NCI-H146 treated with DMSO at 0.1 percent for 48 hours (cell line): Measurements from ENCODE around the gene PIK3R1.

Experiments used
- DNase-seq: peaks from one replicate; lab custom pipeline; 2025; ENCODE audit not compliant: unreplicated experiment; lab: John Stamatoyannopoulos, UW

Gene PIK3R1

DNA sequence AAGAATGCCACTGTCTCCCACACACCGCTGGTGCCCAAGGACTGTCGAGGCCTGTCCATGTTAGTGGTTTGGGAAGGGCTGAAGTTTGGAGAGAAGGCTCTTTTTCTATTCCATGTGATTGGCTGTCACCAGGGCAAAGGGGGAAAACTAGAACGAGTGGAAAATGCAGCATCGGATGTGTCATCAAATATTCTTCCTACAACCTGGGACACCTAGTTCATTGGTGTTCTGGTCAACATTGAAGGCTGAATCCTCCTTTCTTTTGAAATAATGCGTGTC is 53.2 kb downstream of the PIK3R1 start:
- no peak for DNase-seq

DNA sequence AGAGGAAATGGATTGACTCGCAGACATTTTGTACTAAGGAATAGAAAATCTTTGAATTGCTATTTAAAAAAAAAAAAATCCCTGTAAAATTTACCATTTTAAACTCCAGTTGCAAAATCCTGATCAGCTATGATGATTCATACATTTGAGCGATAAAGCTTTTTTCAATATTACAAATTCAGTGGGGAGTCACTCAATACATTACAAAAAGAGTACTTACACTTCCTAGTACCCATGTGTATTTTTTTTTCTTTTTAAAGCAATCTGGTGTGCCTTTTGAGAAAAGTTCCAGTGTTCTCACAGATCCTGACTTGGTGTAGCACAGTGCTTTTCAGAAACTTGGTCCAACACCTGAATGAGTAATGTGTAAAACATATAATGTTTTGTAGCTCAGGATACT is 54.3 kb downstream of the PIK3R1 start:
- no peak for DNase-seq

DNA sequence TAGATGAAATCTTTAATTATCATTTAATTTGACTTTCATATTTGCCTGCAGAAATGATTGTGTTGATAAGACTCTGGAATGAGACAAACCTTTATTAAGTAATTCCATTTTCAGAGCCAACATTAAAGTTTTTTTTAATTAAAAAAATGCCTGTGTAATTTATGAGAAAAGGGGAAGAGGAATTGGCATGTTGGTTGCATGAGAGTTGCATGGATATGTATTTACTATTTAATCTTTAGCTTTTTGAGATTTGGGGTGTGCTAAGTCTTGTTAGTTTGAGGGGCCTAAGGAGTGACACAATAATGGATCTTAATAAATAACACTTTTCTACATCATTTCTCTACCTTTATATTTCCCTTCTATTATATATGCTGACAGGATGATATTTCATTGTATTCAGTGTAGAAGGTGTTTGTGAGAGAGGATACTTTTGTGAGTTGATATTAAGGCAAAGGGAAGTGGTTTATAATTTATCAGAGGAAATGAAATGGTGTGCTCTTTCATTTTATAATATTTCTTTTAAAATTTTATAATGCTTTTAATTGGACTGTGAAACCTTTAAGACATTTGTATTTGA is 54.9 kb downstream of the PIK3R1 start:
- DNase-seq: no peak

DNA sequence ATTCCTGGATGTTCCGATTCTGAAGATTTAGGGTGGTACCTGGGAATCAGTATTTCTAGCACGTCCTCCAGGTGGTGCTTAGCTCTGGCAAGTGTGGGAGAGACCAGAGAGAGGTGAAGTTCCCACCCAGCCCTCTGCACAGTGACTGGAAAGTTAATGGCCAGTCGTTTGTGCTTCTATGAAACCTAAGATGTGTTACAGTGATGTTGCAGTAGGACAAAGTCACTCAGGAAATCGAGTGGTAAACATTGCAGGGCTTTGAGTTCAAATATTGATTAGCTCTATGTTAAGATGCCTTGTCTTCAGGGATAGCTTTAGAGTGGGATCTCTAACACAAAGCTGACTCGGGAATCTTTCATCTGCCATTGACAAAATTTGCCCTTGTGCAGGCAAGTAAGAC is 55.6 kb downstream of the PIK3R1 start:
- DNase-seq: no peak

DNA sequence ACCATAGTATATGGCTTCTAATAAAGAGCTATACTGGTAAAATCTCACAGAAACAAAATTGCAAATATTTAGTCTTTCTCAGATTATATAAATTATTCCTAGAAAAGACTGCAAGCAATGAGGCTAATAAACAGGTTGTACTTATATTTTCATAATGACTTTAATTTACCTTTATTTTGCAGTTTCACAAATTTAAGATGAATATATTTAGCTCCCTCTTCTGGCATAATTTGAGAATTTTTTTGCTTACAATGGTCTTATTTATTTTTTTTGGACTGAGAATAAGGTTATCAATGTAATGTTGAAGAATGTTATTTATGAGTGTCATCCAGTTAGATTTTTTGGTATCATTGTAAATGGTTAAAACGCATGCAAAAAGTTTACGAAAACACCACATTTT is 56.7 kb downstream of the PIK3R1 start:
- DNase-seq: no peak

DNA sequence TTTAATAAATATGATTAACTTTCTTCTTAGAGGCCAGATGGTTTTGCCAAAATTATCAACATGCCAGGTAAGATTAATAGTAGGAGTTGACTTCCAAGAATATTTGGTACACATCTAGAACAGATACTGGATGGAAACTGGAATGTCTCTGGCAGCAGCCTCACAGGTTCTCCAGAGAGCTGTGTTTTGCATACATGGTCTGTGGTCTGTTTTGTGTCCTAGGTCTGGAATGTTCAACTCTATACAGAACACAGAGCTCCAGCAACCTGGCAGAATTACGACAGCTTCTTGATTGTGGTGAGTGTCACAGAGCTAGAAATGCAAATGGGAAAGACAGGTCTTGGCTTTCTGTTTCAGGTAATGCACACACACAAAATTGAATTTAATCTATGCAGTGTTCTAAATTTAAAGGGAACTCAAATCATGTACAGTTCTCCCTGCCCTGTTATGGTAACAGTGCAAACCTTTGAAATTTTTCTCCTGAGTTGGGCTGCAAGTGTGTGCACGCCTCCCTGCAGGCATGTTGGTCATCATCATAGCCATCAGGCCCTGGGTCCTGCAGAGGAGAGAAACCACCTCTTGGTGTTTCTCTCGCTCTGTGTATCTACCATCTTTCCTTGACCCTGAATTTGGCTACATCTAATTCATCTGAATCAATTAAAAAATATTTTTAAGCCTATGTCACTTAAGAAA is 58.3 kb downstream of the PIK3R1 start:
- DNase-seq: no peak

DNA sequence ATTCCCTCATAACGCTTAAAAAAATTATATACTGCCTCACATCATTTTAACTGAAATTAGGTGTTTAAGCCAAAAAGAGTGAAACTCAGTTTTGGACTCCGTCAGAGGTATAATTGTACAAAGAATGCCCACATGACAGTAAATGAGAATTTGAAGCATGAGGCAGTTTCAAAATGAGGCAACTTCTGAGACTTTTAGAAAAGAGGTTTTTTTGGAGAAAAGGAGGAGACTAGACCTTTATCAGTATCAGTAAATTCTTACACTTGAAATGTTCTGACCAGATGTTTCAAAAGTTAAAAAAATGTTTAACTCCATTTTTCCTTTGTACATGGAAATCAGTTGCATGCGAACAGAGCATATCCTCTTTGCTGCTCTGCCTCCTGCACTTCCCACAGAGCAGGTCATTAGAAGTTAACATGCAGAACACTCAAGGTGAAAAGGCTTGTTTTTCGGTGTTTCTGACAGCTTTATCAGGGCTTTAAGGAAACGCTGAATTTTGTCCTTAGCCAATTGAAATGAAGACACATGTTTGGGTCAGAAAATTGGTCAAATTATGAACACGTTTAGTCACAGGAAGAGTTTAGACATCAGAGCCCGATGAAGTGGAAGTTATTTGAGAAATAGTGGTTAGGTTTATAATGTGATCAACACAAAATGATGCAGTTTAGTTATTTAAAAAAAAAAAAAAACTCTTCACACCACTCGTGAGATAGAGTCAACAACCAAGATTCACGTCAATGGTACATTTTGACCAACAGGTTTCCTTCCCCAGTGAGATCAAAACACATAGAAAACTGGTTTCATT is 59.5 kb downstream of the PIK3R1 start:
- no peak for DNase-seq

DNA sequence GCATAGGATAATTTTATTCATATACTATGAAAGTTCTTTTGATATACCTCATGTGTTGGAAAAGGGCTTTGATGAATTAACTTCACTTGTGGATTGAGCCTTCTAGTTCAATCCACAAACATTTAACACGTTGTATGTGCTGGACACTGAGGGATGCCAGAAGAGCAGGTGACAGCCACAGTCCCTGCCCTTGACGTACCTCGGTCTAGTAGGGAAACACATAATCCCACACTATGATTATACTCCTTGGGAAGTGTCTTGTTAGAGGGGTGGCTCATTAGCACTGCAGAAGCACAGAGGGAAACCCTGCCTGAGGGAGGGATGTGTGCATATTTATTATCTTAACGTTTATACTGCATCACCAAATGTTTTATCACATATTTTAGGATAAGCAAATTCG is 61.2 kb downstream of the PIK3R1 start:
- no peak for DNase-seq

DNA sequence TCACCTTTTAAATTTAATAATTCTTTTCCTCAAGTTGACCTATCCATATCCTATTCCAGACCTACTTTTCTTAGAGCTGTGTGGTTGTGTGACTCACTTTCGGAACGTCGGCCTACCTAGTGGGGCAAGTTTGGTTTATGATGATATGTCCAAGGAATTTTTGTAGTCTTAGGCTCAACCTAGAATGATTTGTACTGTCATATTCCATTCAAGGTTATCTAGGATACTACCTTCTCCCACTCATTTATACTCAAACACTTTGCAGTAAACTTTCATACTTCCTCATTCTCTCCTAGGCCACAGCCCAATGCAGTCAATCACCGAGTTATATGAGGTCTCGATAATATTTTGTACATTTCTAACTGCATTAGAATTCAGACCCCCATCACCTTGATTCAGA is 61.9 kb downstream of the PIK3R1 start:
- DNase-seq: no peak

DNA sequence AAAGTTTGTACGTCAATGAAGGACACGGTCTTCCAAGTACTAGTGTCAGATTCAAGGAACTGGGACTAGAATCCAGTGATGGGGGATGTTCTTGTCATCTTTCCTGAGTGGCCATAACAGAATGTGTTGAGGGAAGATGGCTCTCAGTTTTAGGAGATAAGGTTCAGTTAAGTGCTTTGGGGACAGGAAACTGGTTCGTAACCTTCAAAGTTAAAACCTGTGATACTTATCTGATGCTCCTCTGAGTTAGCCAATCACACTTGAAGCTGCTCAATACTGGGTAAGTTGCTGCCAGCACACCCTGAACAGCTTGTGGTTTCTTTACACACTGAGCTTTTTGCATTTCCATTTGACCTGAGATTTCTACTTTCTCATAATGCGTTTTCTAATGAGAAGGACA is 64.4 kb downstream of the PIK3R1 start:
- no peak for DNase-seq

DNA sequence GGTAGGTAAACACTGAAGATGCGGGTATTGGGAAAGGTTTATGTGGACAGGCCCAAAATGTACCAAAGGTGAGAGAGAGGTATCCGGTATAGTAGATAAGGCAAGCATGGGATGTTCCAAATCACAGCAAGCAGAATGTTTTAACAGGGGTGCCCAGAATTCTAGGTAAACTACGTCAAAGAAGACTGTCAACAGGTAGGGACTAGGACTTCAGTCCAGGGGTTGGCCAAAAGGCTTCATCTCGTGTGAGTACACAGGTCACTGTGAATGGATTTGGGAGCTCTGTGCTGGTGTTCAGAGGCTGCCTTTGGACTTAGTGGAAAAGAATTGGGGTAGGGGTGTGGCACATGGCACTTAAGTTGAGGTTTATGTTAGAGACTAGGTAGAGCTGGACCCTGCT is 66.4 kb downstream of the PIK3R1 start:
- no peak for DNase-seq

DNA sequence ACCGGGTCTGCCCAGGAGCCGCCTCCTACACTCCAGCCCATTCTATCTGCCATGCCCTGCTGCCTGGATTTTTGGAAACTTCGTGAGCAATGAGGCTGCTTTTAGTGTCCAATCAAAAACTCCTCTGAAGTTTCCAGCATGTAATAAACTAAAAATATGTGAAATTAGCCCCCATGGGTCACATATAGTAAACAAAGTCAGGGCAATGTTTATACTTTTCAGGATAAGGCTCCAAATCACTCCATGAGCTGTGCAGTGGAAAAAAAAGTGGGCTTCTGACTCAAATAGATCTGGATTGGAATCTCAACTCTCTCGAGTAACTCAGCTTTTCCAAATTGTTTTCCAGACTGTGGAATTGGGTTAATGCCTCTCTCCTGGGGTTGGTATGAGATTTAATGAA is 68.2 kb downstream of the PIK3R1 start:
- no peak for DNase-seq

DNA sequence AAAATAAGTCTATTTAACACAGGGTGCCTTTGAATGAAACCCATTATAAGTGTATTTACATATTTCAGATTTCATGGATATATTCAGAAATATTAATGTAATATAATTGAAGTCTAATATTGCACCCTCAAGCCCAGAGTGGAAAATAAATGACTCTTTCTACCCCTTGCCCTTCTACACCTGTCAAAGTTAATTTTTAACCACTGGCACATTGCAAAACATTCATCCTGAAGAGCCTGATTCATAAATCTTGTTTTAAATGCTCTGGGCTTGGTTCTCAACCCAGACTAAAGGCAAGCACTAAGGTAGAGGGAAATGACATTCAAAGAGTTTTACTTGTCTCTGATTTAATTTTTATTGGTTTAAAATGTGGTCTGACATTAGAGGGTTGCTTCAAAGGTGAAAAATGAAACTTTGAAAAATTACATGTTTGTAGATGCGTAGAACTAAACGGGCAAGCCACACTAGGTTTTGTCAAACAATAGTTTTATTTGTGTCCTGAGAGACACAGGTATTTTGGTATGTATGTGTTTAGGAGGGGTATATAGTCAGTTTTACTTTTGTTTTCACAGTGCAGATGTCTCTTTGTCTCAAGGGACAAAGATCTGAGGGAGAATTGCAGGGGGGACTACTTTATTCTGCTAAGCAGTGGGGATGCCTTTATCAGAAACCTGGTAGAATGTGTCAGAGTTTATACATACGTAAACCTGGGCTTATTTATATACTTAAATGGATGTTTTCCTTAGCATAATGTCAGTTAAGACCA is 69.7 kb downstream of the PIK3R1 start:
- no peak for DNase-seq

DNA sequence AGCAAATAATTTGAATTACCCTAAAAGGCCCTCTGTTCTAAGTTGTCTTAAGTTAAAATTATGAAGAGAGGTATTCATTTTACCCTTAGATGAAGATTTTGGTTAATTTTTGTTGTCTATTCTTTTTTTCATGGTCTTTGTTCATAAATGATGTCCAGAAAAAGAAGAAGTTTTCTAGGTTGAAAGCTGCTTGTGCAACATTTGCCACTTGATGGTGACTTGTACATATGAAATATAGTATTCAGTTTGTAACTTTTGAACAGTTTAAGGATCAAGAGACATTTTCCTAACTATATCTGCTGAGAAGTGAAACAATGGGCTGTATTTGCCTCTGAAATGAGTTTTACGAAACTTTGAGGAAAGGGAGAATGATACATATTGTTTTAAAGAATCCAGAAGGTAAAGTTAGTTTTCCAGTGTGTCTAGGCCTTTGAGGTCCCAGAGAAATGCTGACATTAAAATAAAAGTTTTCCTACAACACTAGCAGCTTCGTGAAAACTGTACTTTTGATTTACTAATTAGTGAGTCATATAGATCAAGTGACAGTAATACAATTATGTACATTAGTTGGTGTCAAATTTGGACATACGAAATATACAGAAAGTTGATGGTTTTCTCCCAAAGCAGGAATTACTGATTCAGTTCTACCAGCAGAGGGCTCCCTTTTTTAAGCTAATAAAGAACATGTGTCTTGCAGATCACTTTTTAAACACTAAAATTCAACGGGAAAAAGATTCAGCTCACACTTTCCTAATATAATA is 70.5 kb downstream of the PIK3R1 start:
- no peak for DNase-seq

DNA sequence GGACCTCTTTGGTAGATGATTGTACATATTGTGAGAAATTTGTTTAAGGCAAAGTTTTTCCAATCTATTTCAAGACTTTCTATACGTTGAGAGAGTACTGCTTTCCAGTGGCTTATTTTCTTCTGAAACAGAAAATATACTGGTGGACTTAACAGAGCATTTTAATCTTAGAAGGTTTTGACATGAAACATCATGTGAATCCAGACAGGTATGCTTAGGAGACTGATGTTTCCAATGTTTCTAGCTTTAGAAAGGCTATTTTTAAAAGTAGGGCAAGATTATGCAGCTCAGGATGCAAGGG is 71.0 kb downstream of the PIK3R1 start:
- DNase-seq: no peak

DNA sequence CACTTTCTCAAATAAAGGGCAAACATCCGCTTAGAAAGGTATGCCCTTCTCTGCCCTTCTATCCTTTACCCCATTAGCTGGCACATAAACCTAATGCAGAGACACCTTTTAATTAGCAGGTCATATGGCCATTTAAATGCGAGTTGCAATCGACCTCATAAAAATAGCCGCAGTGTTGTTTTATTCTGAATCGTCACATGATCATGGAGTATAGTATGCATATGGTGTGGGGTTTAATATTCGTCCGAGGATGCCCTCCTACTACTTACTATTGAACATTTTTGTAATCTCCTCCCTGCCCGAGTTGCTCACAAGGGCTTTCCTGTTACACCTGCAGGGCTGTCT is 72.0 kb downstream of the PIK3R1 start:
- DNase-seq: no peak

DNA sequence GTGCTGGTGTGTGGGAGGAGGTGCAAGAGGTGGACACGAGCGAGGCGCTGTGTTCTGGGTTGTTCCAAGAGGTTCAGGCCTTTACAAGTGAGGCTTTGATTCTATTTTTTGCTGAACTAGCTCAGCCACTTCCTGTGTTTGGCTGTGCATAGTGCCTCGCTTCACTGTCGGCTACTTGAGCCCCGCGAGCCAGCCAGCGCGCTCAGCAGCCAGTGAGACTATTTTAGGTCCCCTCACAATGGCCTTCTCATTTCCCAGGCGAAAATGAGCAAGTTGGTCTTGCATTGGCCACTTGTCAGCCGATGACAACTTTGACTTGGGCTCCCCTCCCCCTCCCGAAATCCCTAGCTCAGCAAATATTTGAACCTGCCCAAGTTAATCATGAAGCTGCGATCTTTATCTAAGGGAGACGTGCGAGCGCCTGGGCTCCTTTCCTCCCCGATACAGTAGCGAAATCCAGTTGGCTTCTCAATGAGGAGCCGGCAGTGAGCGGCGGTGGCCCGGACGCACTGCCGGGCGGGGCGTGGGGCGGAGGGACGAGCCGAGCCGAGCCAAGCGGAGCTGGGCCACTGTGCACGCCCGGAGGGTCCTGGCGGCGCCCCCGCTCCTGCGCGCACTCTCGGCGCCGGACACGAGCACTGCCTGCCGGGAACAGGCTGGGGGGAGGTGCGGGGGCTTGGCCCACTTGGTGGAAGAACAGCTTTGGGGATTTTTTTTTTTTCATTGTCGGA is 72.6 kb downstream of the PIK3R1 start:
- no peak for DNase-seq

DNA sequence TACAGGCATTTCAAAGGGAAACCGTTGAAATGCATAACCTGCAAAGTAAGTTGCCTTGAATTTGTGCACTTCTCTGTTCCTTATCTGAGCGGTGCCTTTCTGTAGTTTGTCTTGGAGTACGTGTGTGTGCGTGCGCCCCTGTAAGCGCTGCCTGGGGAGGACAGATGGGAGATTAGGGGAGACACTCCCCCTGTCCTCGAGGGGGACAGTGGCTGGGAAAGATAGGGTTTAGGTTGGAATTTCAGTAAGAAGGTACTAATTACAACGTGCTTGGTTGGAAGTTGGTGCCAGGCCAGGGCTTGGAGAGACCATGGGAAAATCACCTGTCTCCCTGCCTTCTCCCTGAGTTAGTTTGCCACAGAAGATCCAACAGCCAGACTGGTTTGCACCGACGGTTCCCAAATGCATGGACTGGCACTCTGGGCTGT is 73.2 kb downstream of the PIK3R1 start:
- no peak for DNase-seq

DNA sequence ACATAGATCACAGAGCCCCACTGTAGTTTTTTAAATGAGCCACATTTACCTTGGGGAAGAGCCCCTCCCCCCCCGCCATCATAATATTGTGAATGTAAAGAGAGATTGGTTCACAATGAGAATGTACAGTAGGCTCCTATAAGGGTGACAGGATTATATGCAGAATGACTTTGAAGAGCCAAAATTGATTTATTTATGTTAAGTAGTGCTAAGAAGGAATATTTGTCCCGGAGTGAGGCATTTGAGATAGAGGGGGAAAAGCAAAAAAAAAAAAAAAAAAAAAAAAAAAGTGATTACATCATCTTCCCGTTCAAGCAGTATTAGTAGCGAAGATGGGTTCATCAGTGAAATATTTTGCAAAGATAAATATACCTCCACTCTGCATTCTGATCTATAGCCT is 73.9 kb downstream of the PIK3R1 start:
- DNase-seq: no peak

DNA sequence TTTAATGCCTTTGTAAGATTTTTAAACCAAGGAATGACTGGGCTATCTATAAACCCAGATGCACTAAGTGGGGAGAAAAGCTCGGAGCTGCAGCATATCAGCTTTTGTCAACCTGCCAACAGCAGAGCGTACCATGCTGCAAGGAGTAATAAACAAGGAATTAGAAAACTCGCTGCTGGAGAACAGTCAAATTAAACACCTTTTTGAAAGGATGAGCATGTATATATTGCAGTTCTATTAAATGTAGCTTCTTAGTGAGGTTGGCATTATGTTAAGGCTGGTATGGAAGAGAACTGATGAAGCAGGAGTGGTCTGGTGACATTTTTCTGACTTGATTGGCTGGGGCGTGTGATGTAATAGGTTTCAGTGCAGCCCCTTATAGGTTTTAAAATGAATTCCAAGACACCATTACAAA is 74.7 kb downstream of the PIK3R1 start:
- no peak for DNase-seq

DNA sequence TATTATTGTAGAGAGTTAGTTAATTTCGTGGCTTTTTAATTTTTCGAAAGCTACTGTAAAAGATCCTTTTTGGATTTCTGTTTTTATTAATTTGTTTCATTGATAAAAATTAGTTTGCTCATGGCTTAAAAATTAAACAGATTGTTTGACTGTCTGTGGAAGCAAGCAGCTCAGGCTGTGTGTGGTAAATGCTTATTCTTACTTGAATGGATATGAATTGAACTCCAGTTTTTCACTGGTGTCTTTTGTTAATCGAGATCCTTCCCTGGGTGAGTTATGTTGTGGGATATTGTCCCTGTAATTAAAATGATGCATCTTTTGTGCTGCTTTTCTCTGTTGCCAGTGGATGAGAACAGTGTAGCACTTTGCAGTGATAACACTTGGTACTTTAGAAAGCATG is 75.3 kb downstream of the PIK3R1 start:
- no peak for DNase-seq
